MCF 10A (cell line): ENCODE measurements around the gene SCAF8. TPM values are rescaled to one million over a fixed set of nuclear protein-coding genes. Genes with fewer than 3 reads are reported as not detected.

ENCODE experiments used
- Bru-seq: library from RNA; stranded (reverse); fragments of 400-500 nt; gene quantifications from one replicate; lab custom pipeline; 2021; lab: Mats Ljungman, UMichigan
- BruChase-seq, 2 experiments: library from RNA; stranded (reverse); fragments of 400-500 nt; gene quantifications; one replicate each; lab custom pipeline; 2021; lab: Mats Ljungman, UMichigan
- BruUV-seq: library from RNA; stranded (reverse); fragments of 400-500 nt; replicated peaks from 2 replicates; lab custom pipeline; 2021; lab: Mats Ljungman, UMichigan
- CTCF ChIA-PET: fragments of 300-600 bp; sonication (Branson Sonifier 250); formaldehyde crosslinking; extraction: SDS; loops from one replicate; lab custom pipeline; 2021; ENCODE audit warnings: antibody characterized with exemption, inconsistent platforms; lab: Yijun Ruan, JAX
- POLR2A ChIA-PET: fragments of 300-600, 350-650 bp; sonication (Branson Sonifier 250); formaldehyde crosslinking; extraction: SDS; loops from one replicate; lab custom pipeline; 2020; ENCODE audit warnings: antibody characterized with exemption, inconsistent platforms; lab: Yijun Ruan, JAX
- DNase-seq: peaks from one replicate; pipeline ENCODE4 v3.0.0-alpha.2; 2018; ENCODE audit not compliant: unreplicated experiment
- H3K27ac Mint-ChIP-seq: one replicate; pipeline ENCODE4 v1.8.0; 2022; ENCODE audit warnings: mild to moderate bottlenecking, low read depth, mixed read lengths; ENCODE audit not compliant: unreplicated experiment
- H3K27me3 Mint-ChIP-seq: one replicate; pipeline ENCODE4 v1.8.0; 2022; ENCODE audit warnings: mixed read lengths; ENCODE audit not compliant: insufficient read depth, unreplicated experiment
- H3K36me3 Mint-ChIP-seq: one replicate; pipeline ENCODE4 v1.8.0; 2022; ENCODE audit warnings: mild to moderate bottlenecking, moderate library complexity, mixed read lengths; ENCODE audit not compliant: insufficient read depth, unreplicated experiment
- H3K4me1 Mint-ChIP-seq: one replicate; pipeline ENCODE4 v1.8.0; 2022; ENCODE audit warnings: mixed read lengths; ENCODE audit not compliant: insufficient read depth, unreplicated experiment
- H3K4me3 Mint-ChIP-seq: one replicate; pipeline ENCODE4 v1.8.0; 2022; ENCODE audit warnings: mild to moderate bottlenecking, moderate library complexity, mixed read lengths; ENCODE audit not compliant: unreplicated experiment
- H3K9me3 Mint-ChIP-seq: one replicate; pipeline ENCODE4 v1.8.0; 2022; ENCODE audit warnings: mixed read lengths; ENCODE audit not compliant: unreplicated experiment
- CTCF ChIP-seq: fragments of 200-600 bp; IDR thresholded peaks from one replicate; pipeline ENCODE4 v1.8.0; 2022; ENCODE audit warnings: antibody characterized with exemption, mild to moderate bottlenecking; ENCODE audit not compliant: unreplicated experiment
- intact Hi-C: fragments of 100-400 bp; cut with micrococcal nuclease; formaldehyde crosslinking; loops from 2 replicates; pipeline ENCODE4 v1.14.1; 2022
- long read RNA-seq: library from polyadenylated mRNA; stranded (forward); transcript quantifications from one replicate; pipeline ENCODE4 v2.0.0, GENCODE V29; 2022
- total RNA-seq: library from RNA; stranded (reverse); gene quantifications from 2 replicates; pipeline ENCODE4 v1.2.3, GENCODE V29; 2022

The SCAF8 gene
- total RNA-seq = 41.0 and 49.2 TPM in 2 replicates
- percentile 95 among the genes with signal in this experiment for Bru-seq, nascent RNA
- percentile 82 among the genes with signal in this experiment for BruChase-seq, experiment 1, labeled RNA remaining after a 6-hour chase
- percentile 90 among the genes with signal in this experiment for BruChase-seq, experiment 2, labeled RNA remaining after a 2-hour chase
- long read RNA-seq, full-length matches to known transcripts = 63 of 98 reads
- long read RNA-seq, partial matches to known transcripts = 7 of 98 reads
- long read RNA-seq, other reads (novel, unspliced or antisense) = 28 of 98 reads

- peak within 1 kb of the TSS; percentile 97 for H3K4me3 Mint-ChIP-seq
- ChIA-PET POLR2A (interaction anchor here (0.8 to 1.4 kb wide), 4 partner anchors 23 to 72 kb away, joined by 3 to 8 read pairs (median 4); no protein-coding TSS in a partner anchor), CTCF (interaction anchor here (3.8 kb wide), 1 partner anchor 58 kb away, joined by 20 read pairs; no protein-coding TSS in a partner anchor)
- peaks cover 7% of the 10 kb centered on the region for H3K36me3 Mint-ChIP-seq
- no peaks in the 10 kb centered on the region for H3K9me3 Mint-ChIP-seq
- peaks cover 12% of the 10 kb centered on the region for H3K4me1 Mint-ChIP-seq
- intact Hi-C loops = loop anchor here (1.0 to 5.0 kb wide), 3 partner anchors 72 to 439 kb away; no protein-coding TSS in a partner anchor
- H3K27me3 Mint-ChIP-seq = no peaks in the 10 kb centered on the region
- peak within 1 kb of the TSS; percentile 98 for H3K27ac Mint-ChIP-seq
- TF ChIP-seq CTCF = peak; percentile 69
- DNase-seq = peak; percentile 79
- BruUV-seq = no TSS peak
Observed at GRCh38 chr6:154733183-154733625, at the start of gene SCAF8. Gene SCAF8 (plus strand): TSS chr6:154733416. CDS start chr6:154733901, 485 bp downstream.

- ChIA-PET POLR2A (interaction anchor here (0.7 kb wide), 1 partner anchor 20 kb away, joined by 3 read pairs; no protein-coding TSS in a partner anchor), CTCF (interaction anchor here (0.6 to 2.3 kb wide), 6 partner anchors 9 to 561 kb away, joined by 3 to 10 read pairs (median 4); no protein-coding TSS in a partner anchor)
- Mint-ChIP-seq H3K36me3 (no peaks in the 10 kb centered on the region), H3K9me3 (no peaks in the 10 kb centered on the region), H3K4me1 (no peaks in the 10 kb centered on the region), H3K4me3 (no peak overlapping the region), H3K27me3 (no peaks in the 10 kb centered on the region), H3K27ac (no peak overlapping the region)
- no TSS peak for BruUV-seq
- no peak for TF ChIP-seq CTCF
- no peak for DNase-seq
- intact Hi-C loops = no loop called here
Observed at GRCh38 chr6:154683756-154684523, 49.3 kb upstream of the SCAF8 start.

GRCh38 chr6:154686162-154686561 is 47.1 kb upstream of the SCAF8 start:
- no peaks in the 10 kb centered on the region for H3K27me3 Mint-ChIP-seq
- no TSS peak for BruUV-seq
- ChIA-PET POLR2A (no interaction called here), CTCF (interaction anchor here (0.6 kb wide), 1 partner anchor 486 kb away, joined by 3 read pairs; no protein-coding TSS in a partner anchor)
- no peaks in the 10 kb centered on the region for H3K36me3 Mint-ChIP-seq
- no peak for DNase-seq
- TF ChIP-seq CTCF = no peak
- no peaks in the 10 kb centered on the region for H3K4me1 Mint-ChIP-seq
- H3K9me3 Mint-ChIP-seq = no peaks in the 10 kb centered on the region
- no peak overlapping the region for H3K4me3 Mint-ChIP-seq
- intact Hi-C loops = no loop called here
- no peak overlapping the region for H3K27ac Mint-ChIP-seq
